GM18520 (cell line): ENCODE data around the gene LCN1.

Experiments used
- ATAC-seq: cut with Tn5 transposase; IDR thresholded peaks from one replicate; pipeline ENCODE4 v1.9.1; 2021; ENCODE audit not compliant: unreplicated experiment

Gene LCN1

GRCh38 chr9:135520916-135521607 is at the start of gene LCN1:
Gene LCN1, plus strand, starts transcription at chr9:135521440. Its CDS starts 58 bp downstream, at chr9:135521498.
- no peak for ATAC-seq

GRCh38 chr9:135471791-135472640 is 49.2 kb upstream of the LCN1 start:
- ATAC-seq: no peak

GRCh38 chr9:135473972-135474543 is 47.2 kb upstream of the LCN1 start:
- no peak for ATAC-seq

GRCh38 chr9:135474915-135475314 is 46.3 kb upstream of the LCN1 start:
- no peak for ATAC-seq

GRCh38 chr9:135476561-135477355 is 44.5 kb upstream of the LCN1 start:
- no peak for ATAC-seq

GRCh38 chr9:135478191-135478590 is 43.0 kb upstream of the LCN1 start:
- no peak for ATAC-seq

- no peak for ATAC-seq
Observed at GRCh38 chr9:135478829-135479468, 42.3 kb upstream of the LCN1 start.

- ATAC-seq: no peak
Observed at GRCh38 chr9:135479469-135480052, 41.7 kb upstream of the LCN1 start, which contains the start of gene PPP1R26. Gene PPP1R26, plus strand, starts transcription at chr9:135479782. Its CDS starts 4,729 bp downstream, at chr9:135484511.

- ATAC-seq: no peak
Observed at GRCh38 chr9:135480071-135480939, 40.9 kb upstream of the LCN1 start.

GRCh38 chr9:135480940-135481310 is 40.3 kb upstream of the LCN1 start:
- ATAC-seq: no peak

GRCh38 chr9:135482015-135482754 is 39.1 kb upstream of the LCN1 start:
- ATAC-seq: no peak

GRCh38 chr9:135484460-135485277 is 36.6 kb upstream of the LCN1 start:
- no peak for ATAC-seq

GRCh38 chr9:135485385-135485784 is 35.9 kb upstream of the LCN1 start:
- no peak for ATAC-seq

- ATAC-seq: no peak
Observed at GRCh38 chr9:135485832-135486231, 35.4 kb upstream of the LCN1 start.

GRCh38 chr9:135486267-135487065 is 34.8 kb upstream of the LCN1 start:
- ATAC-seq: no peak

- ATAC-seq: no peak
Observed at GRCh38 chr9:135487281-135488012, 33.8 kb upstream of the LCN1 start.
